Gastroesophageal sphincter (tissue), 3 donors: ENCODE data around the gene IRF2BP2.

Source experiments
- CTCF ChIP-seq, 4 experiments: fragments of 200-600 bp in 2 of 4; fragments of 450-650 bp in 2 of 4; sonication (generic) in 1 of 4; IDR thresholded peaks; one replicate each; pipeline ENCODE4 v1.5.1; 2017 to 2019; ENCODE audit warnings: antibody characterized with exemption in 4 of 4, mild to moderate bottlenecking in 2 of 4, moderate library complexity in 2 of 4
- EP300 ChIP-seq: sonication (generic); formaldehyde crosslinking; IDR thresholded peaks from one replicate; pipeline ENCODE4 v1.6.1; 2017; ENCODE audit warnings: antibody characterized with exemption, mild to moderate bottlenecking
- POLR2A ChIP-seq, 2 donors: fragments of 450-650 bp; IDR thresholded peaks; one replicate each; pipeline ENCODE4 v1.6.1; 2017; ENCODE audit warnings: antibody characterized with exemption in 2 of 2, mild to moderate bottlenecking in 2 of 2, moderate library complexity in 1 of 2
- POLR2AphosphoS5 ChIP-seq: sonication (generic); formaldehyde crosslinking; IDR thresholded peaks from one replicate; pipeline ENCODE4 v1.6.1; 2017; ENCODE audit warnings: antibody characterized with exemption

GRCh38 chr1:234584420-234584805, 25.6 kb downstream of the IRF2BP2 start:
- TF ChIP-seq EP300 (no peak), CTCF (IDR thresholded peaks at IDR 0.05) (no peak), POLR2AphosphoS5 (no peak), POLR2A (IDR thresholded peaks at IDR 0.05) (no peak)
